Keratinocyte (primary cell): Measurements from ENCODE around the gene AHRR. TPM values are rescaled to one million over a fixed set of nuclear protein-coding genes. Genes with fewer than 3 reads are reported as not detected.

Source experiments
- DNase-seq: peaks from one replicate; pipeline ENCODE4 v3.0.0-alpha.2; 2011; ENCODE audit warnings: low read depth, missing footprints, low spot score
- FAIRE-seq: peaks from 2 replicates; lab custom pipeline; 2011; peaks lifted over from hg19 to GRCh38; lab: Jason Lieb, UNC
- H2AFZ ChIP-seq: 2 replicates; pipeline ENCODE4 v1.6.0; 2012; ENCODE audit warnings: low read length, control low read depth, inconsistent platforms; ENCODE audit not compliant: control insufficient read depth
- H3K27ac ChIP-seq: 2 replicates; pipeline ENCODE4 v1.5.1; 2011; ENCODE audit warnings: low read length; ENCODE audit not compliant: control insufficient read depth, insufficient read depth
- H3K27me3 ChIP-seq: 3 replicates; pipeline ENCODE4 v1.6.0; 2011; ENCODE audit warnings: low read length; ENCODE audit not compliant: control insufficient read depth, insufficient read depth; ENCODE audit errors: extremely low read depth
- H3K36me3 ChIP-seq, 2 experiments: 2 replicates in 1 of 2; 3 replicates in 1 of 2; pipeline ENCODE4 v1.5.1; 2011; ENCODE audit warnings: low read length in 2 of 2, mild to moderate bottlenecking in 1 of 2; ENCODE audit not compliant: control insufficient read depth in 2 of 2, insufficient read depth in 2 of 2; ENCODE audit errors: extremely low read depth in 1 of 2
- H3K4me1 ChIP-seq: 3 replicates; pipeline ENCODE4 v1.5.1; 2011; ENCODE audit warnings: low read length; ENCODE audit not compliant: control insufficient read depth, insufficient read depth; ENCODE audit errors: extremely low read depth
- H3K4me2 ChIP-seq: 3 replicates; pipeline ENCODE4 v1.6.0; 2011; ENCODE audit warnings: low read depth, low read length; ENCODE audit not compliant: control insufficient read depth, insufficient read depth; ENCODE audit errors: extremely low read depth
- H3K4me3 ChIP-seq, 3 experiments: fragments of 200-600 bp in 1 of 3; sonication (generic) in 1 of 3; 2 replicates in 2 of 3; 3 replicates in 1 of 3; pipeline ENCODE4 v1.5.1; 2011 to 2016; ENCODE audit warnings: low read length in 3 of 3, mild to moderate bottlenecking in 3 of 3, control low read depth in 2 of 3, inconsistent platforms in 1 of 3, low read depth in 1 of 3, mixed read lengths in 1 of 3, mixed run types in 1 of 3, moderate library complexity in 1 of 3; ENCODE audit not compliant: control insufficient read depth in 2 of 3, insufficient read depth in 2 of 3; ENCODE audit errors: extremely low read depth in 1 of 3
- H3K79me2 ChIP-seq: 2 replicates; pipeline ENCODE4 v1.6.0; 2012; ENCODE audit warnings: low read length; ENCODE audit not compliant: control insufficient read depth, insufficient read depth
- H3K9ac ChIP-seq: 3 replicates; pipeline ENCODE4 v1.6.0; 2011; ENCODE audit warnings: low read length; ENCODE audit not compliant: control insufficient read depth, insufficient read depth; ENCODE audit errors: extremely low read depth
- H3K9me1 ChIP-seq: 3 replicates; pipeline ENCODE4 v1.6.0; 2011; ENCODE audit warnings: low read length; ENCODE audit not compliant: control insufficient read depth, insufficient read depth; ENCODE audit errors: extremely low read depth
- H3K9me3 ChIP-seq: 2 replicates; pipeline ENCODE4 v1.5.1; 2012; ENCODE audit warnings: low read depth, low read length; ENCODE audit not compliant: control insufficient read depth
- H4K20me1 ChIP-seq: 3 replicates; pipeline ENCODE4 v1.6.0; 2011; ENCODE audit warnings: low read length; ENCODE audit not compliant: control insufficient read depth, insufficient read depth; ENCODE audit errors: extremely low read depth
- EZH2 ChIP-seq: IDR thresholded peaks from one replicate; pipeline ENCODE4 v1.6.1; 2012; ENCODE audit warnings: inconsistent platforms, mild to moderate bottlenecking, low read length, moderate library complexity
- dilution Hi-C: fragments of 300-500 bp; cut with MboI; formaldehyde crosslinking; loops from one replicate; pipeline ENCODE4 v1.7.0; 2020; ENCODE audit warnings: low sequenced_read_pairs; ENCODE audit not compliant: extremely low pct_ligation_motif_present
- polyA plus RNA-seq, 5 experiments: library from polyadenylated mRNA; depleted of rRNA in 3 of 5; stranded (reverse) in 3 of 5; stranded (forward) in 1 of 5; unstranded in 1 of 5; fragments of >200 nt; gene quantifications; 1 replicate in 1 of 5; 2 replicates in 3 of 5; 3 replicates in 1 of 5; pipeline versions ENCODE4 v1.2.1 to v1.2.3, GENCODE V29; 2011 to 2012; ENCODE audit warnings: missing spikeins in 2 of 5, low read depth in 1 of 5, low replicate concordance in 1 of 5
- TF ChIP-seq, protein P1 (sequence below), 3 experiments: IDR thresholded peaks in 1 of 3; conservative IDR thresholded peaks in 1 of 3; optimal IDR thresholded peaks in 1 of 3; 2 replicates in 2 of 3; 3 replicates in 1 of 3; pipeline versions ENCODE3 to v1.5.1; 2011; ENCODE audit warnings: low read length in 3 of 3, mild to moderate bottlenecking in 3 of 3, moderate library complexity in 2 of 3, control low read depth in 1 of 3, inconsistent platforms in 1 of 3; ENCODE audit not compliant: insufficient read depth in 2 of 3; ENCODE audit errors: extremely low read depth in 1 of 3

The AHRR gene
- polyA plus RNA-seq, 1 donor (not counting 4 experiments of a cell fraction or from before 2014, with no cell fraction given), result 0.24 TPM

DNA sequence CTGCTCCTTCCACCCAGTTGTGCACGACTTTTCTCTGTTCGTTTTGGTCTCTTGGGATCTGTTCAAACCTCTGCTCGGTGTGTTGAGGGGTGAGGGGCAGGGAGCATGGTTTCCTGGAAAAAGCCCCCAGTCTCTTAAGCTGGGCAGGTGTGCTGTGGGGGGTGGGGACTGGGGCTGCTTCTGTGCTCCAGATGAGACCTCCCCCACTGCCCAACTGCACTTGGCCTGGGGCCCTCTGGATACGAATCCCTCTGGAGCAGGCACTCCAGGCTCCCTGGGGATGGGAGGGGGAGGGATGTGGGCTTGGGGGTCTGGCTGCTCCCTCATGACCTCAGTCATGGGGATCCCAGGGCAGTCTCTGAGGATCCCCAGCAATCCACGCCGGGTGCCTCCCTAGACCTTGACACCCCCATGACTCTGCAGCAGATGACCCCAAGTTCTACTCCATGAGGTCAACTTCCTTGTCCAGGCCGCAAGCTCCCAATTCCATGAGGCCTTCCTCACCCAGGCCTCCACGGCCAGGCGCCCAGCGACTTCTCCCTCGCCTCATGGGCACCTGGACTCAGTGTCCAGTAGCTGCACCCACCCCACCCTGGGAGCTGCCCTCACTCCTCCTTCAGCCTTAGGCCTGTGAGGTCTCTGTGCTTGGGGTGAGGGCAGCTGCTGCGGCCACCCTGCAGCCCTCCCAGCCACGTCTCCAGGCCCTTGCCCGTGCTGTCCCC, 5.9 kb upstream of the AHRR start:
- H3K79me2 ChIP-seq, result peaks cover 5% of the 10 kb centered on the region
- dilution Hi-C loops, result no loop called here
- peaks cover 13% of the 10 kb centered on the region for H4K20me1 ChIP-seq
- peaks cover 4% of the 10 kb centered on the region for H3K4me1 ChIP-seq
- DNase-seq (no peak), FAIRE-seq (no peak)
- no peak for TF ChIP-seq EZH2
- TF ChIP-seq, protein P1, sequence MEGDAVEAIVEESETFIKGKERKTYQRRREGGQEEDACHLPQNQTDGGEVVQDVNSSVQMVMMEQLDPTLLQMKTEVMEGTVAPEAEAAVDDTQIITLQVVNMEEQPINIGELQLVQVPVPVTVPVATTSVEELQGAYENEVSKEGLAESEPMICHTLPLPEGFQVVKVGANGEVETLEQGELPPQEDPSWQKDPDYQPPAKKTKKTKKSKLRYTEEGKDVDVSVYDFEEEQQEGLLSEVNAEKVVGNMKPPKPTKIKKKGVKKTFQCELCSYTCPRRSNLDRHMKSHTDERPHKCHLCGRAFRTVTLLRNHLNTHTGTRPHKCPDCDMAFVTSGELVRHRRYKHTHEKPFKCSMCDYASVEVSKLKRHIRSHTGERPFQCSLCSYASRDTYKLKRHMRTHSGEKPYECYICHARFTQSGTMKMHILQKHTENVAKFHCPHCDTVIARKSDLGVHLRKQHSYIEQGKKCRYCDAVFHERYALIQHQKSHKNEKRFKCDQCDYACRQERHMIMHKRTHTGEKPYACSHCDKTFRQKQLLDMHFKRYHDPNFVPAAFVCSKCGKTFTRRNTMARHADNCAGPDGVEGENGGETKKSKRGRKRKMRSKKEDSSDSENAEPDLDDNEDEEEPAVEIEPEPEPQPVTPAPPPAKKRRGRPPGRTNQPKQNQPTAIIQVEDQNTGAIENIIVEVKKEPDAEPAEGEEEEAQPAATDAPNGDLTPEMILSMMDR (optimal IDR thresholded peaks at IDR 0.05 in 1 of 3, IDR thresholded peaks at IDR 0.05 in 1 of 3, conservative IDR thresholded peaks at IDR 0.05 in 1 of 3; ENCODE audit: extremely low read depth in 1 of 3, insufficient read depth in 2 of 3, low read length in 3 of 3), result no peak
- H3K4me2 ChIP-seq, result no peak overlapping the region
- peaks cover 13 to 26% of the 10 kb centered on the region in 2 experiments for H3K36me3 ChIP-seq
- H3K9me3 ChIP-seq, result no peaks in the 10 kb centered on the region
- no peak overlapping the region for H3K9ac ChIP-seq
- no peak overlapping the region for H2AFZ ChIP-seq
- H3K27ac ChIP-seq, result no peak overlapping the region
- H3K27me3 ChIP-seq, result peaks cover 17% of the 10 kb centered on the region
- H3K9me1 ChIP-seq, result no peaks in the 10 kb centered on the region
- H3K4me3 ChIP-seq, result no peak overlapping the region

DNA sequence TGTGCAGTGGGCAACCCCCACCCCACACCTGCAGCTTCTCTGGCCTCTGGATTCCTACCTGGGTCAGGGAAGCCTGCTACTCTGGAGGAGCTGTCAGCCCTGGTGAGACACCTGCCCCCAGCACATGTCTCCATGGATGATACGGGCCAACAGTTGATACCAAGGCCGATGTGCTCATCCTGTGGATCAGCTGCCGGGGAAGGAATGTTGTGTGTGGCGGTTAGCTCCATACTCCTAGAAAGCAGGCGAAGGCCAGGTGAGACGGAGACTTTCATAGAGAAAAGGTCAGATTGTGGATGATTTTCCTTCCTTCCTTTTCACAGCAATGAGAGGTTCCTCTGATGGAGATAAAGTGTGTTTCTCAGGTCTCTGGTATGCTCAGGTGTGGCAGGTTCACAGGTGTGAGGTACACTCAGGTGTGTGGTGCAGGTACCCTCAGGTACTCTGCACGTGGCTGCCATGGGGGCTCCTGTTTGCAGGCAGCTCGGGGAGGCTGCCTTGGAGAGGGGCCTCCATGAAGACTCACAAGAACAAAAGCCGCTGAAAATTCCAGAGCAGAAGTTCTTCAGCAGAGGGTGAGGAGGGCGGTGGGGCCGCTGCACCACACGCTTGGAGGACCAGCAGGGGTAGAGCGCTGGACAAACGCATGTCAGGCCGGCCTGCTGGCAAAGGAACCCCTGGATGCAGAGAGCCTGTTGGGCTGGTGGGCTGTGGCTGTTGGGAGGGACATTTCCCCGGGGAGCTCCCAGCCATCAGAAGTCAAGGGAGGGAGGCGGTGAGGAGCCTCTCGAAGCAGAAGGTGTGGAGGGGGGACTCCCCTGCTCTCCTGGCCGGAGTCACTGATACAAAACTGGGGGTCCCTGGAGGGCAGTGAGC, 5.1 kb upstream of the AHRR start:
- no peak for TF ChIP-seq EZH2
- TF ChIP-seq, protein P1 (optimal IDR thresholded peaks at IDR 0.05 in 1 of 3, IDR thresholded peaks at IDR 0.05 in 1 of 3, conservative IDR thresholded peaks at IDR 0.05 in 1 of 3; ENCODE audit: extremely low read depth in 1 of 3, insufficient read depth in 2 of 3, low read length in 3 of 3), result no peak
- H3K36me3 ChIP-seq, result peaks cover 8 to 21% of the 10 kb centered on the region in 2 experiments
- dilution Hi-C loops, result no loop called here
- peaks cover 4% of the 10 kb centered on the region for H3K4me1 ChIP-seq
- no peaks in the 10 kb centered on the region for H3K9me3 ChIP-seq
- no peak overlapping the region for H3K4me3 ChIP-seq
- no peak overlapping the region for H3K27ac ChIP-seq
- H3K79me2 ChIP-seq, result no peaks in the 10 kb centered on the region
- no peak overlapping the region for H3K4me2 ChIP-seq
- H4K20me1 ChIP-seq, result peaks cover 13% of the 10 kb centered on the region
- no peaks in the 10 kb centered on the region for H3K9me1 ChIP-seq
- DNase-seq (no peak), FAIRE-seq (no peak)
- H3K27me3 ChIP-seq, result peaks cover 25% of the 10 kb centered on the region
- no peak overlapping the region for H2AFZ ChIP-seq
- H3K9ac ChIP-seq, result no peak overlapping the region
